ENCODE results near the gene HEG1. TPM values are rescaled to one million over a fixed set of nuclear protein-coding genes. Genes with fewer than 3 reads are reported as not detected.

The HEG1 gene
- total RNA-seq, 1 experiment from 2014 or later: 1.2 TPM

DNA sequence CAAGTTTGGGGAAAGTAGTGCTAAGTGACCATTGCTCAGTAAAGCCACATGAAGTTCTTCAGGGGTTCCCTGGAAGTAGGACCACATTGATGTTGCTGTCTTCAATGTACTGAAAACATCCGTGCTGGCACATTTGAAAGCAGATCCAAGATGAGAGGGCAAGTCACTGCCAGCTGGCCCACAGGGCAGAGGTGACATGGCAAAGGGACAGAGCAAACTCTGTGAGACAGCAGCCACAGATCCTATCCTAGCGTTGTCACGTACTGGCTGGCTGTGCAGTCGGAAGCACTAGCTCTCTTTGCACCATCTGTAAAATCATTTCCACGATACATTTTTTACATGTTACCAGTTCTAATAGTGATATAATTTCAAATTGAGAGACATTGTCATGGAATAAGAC is 135.1 kb downstream of the HEG1 start:
- no peak overlapping the region for H3K9ac ChIP-seq (ENCODE audit: low read length)
- no TSS peak for BruUV-seq (replicated peaks)
- no peaks in the 10 kb centered on the region for H3K79me2 ChIP-seq (ENCODE audit: low read length)
- DNase-seq: no peak
- no peaks in the 10 kb centered on the region for H4K20me1 ChIP-seq (ENCODE audit: low read length)
- no peak overlapping the region for H3K4me3 ChIP-seq (ENCODE audit: low read length)
- H3K27me3 ChIP-seq (ENCODE audit: low read length): no peaks in the 10 kb centered on the region
- H3K9me2 ChIP-seq (replicated peaks; ENCODE audit: low read length): no peaks in the 10 kb centered on the region
- no peak overlapping the region for H3K27ac ChIP-seq (ENCODE audit: low read length)
- no peak overlapping the region for H2AFZ ChIP-seq (ENCODE audit: low read length)
- no peak for TF ChIP-seq EZH2phosphoT487 (IDR thresholded peaks at IDR 0.05; ENCODE audit: borderline replicate concordance, low read length)
- no peak for TF ChIP-seq CTCF (conservative IDR thresholded peaks at IDR 0.05; ENCODE audit: low read depth, low read length)
- no peak for TF ChIP-seq EZH2 (IDR thresholded peaks at IDR 0.05; ENCODE audit: low read length, unreplicated experiment)
- no peak for ATAC-seq
- H3K36me3 ChIP-seq (ENCODE audit: low read depth, low read length): no peaks in the 10 kb centered on the region
- H3K9me3 ChIP-seq (ENCODE audit: low read length): no peaks in the 10 kb centered on the region
- POLR2A ChIA-PET (ENCODE audit: unreplicated experiment): no interaction called here
- H3F3A ChIP-seq (ENCODE audit: low read length, unreplicated experiment): no peaks in the 10 kb centered on the region
- no peak overlapping the region for H3K4me2 ChIP-seq (ENCODE audit: low read length)
- no peaks in the 10 kb centered on the region for H3K4me1 ChIP-seq (ENCODE audit: insufficient read depth, low read length)
- intact Hi-C loops (cut with micrococcal nuclease): loop anchor here (10.0 kb wide), 1 partner anchor 514 kb away; no protein-coding TSS in a partner anchor
- CTCF ChIA-PET: no interaction called here

DNA sequence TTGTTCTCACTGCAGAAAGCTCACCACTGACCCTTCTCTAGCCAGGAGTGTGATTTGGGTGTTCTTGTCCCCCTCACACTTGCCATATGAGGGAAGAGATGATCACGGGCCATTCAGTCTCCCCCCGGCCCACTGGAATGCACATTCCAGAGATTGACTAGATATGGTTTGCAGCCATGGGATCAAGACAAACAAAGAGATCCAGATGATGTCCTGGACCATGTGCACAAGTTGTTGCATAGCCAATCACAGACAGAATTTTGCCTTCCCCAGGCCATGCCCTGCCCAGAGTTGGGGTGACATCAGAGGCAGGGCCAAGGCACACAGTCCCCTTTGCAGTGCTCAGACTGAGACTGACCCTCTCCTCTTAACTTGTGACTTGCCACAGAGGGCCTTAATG is 136.0 kb downstream of the HEG1 start:
- no peak overlapping the region for H3K27ac ChIP-seq (ENCODE audit: low read length)
- no peak for DNase-seq
- no TSS peak for BruUV-seq (replicated peaks)
- H3F3A ChIP-seq (ENCODE audit: low read length, unreplicated experiment): no peaks in the 10 kb centered on the region
- TF ChIP-seq CTCF (conservative IDR thresholded peaks at IDR 0.05; ENCODE audit: low read depth, low read length): no peak
- no peak for TF ChIP-seq EZH2phosphoT487 (IDR thresholded peaks at IDR 0.05; ENCODE audit: borderline replicate concordance, low read length)
- no peak for TF ChIP-seq EZH2 (IDR thresholded peaks at IDR 0.05; ENCODE audit: low read length, unreplicated experiment)
- no peaks in the 10 kb centered on the region for H3K9me3 ChIP-seq (ENCODE audit: low read length)
- H3K27me3 ChIP-seq (ENCODE audit: low read length): no peaks in the 10 kb centered on the region
- no peaks in the 10 kb centered on the region for H3K36me3 ChIP-seq (ENCODE audit: low read depth, low read length)
- intact Hi-C loops (cut with micrococcal nuclease): loop anchor here (10.0 kb wide), 1 partner anchor 515 kb away; no protein-coding TSS in a partner anchor
- ChIA-PET CTCF (no interaction called here), POLR2A (ENCODE audit: unreplicated experiment) (no interaction called here)
- H4K20me1 ChIP-seq (ENCODE audit: low read length): no peaks in the 10 kb centered on the region
- H3K9me2 ChIP-seq (replicated peaks; ENCODE audit: low read length): no peaks in the 10 kb centered on the region
- H3K79me2 ChIP-seq (ENCODE audit: low read length): no peaks in the 10 kb centered on the region
- H3K9ac ChIP-seq (ENCODE audit: low read length): no peak overlapping the region
- H3K4me3 ChIP-seq (ENCODE audit: low read length): no peak overlapping the region
- H3K4me2 ChIP-seq (ENCODE audit: low read length): no peak overlapping the region
- no peak overlapping the region for H2AFZ ChIP-seq (ENCODE audit: low read length)
- no peak for ATAC-seq
- H3K4me1 ChIP-seq (ENCODE audit: insufficient read depth, low read length): no peaks in the 10 kb centered on the region

- H3F3A ChIP-seq (ENCODE audit: low read length, unreplicated experiment): no peaks in the 10 kb centered on the region
- CTCF ChIA-PET: no interaction called here
- no peaks in the 10 kb centered on the region for H3K27me3 ChIP-seq (ENCODE audit: low read length)
- POLR2A ChIA-PET (ENCODE audit: unreplicated experiment): no interaction called here
- intact Hi-C loops (cut with micrococcal nuclease): no loop called here
- no peaks in the 10 kb centered on the region for H3K4me1 ChIP-seq (ENCODE audit: insufficient read depth, low read length)
- H2AFZ ChIP-seq (ENCODE audit: low read length): no peak overlapping the region
- no peak overlapping the region for H3K4me3 ChIP-seq (ENCODE audit: low read length)
- H3K9ac ChIP-seq (ENCODE audit: low read length): no peak overlapping the region
- no peaks in the 10 kb centered on the region for H4K20me1 ChIP-seq (ENCODE audit: low read length)
- no peaks in the 10 kb centered on the region for H3K9me3 ChIP-seq (ENCODE audit: low read length)
- H3K9me2 ChIP-seq (replicated peaks; ENCODE audit: low read length): no peaks in the 10 kb centered on the region
- H3K4me2 ChIP-seq (ENCODE audit: low read length): no peak overlapping the region
- BruUV-seq (replicated peaks): no TSS peak
- H3K36me3 ChIP-seq (ENCODE audit: low read depth, low read length): no peaks in the 10 kb centered on the region
- ATAC-seq: no peak
- TF ChIP-seq EZH2phosphoT487 (IDR thresholded peaks at IDR 0.05; ENCODE audit: borderline replicate concordance, low read length) (no peak), EZH2 (IDR thresholded peaks at IDR 0.05; ENCODE audit: low read length, unreplicated experiment) (no peak), CTCF (conservative IDR thresholded peaks at IDR 0.05; ENCODE audit: low read depth, low read length) (no peak)
- DNase-seq: no peak
- no peak overlapping the region for H3K27ac ChIP-seq (ENCODE audit: low read length)
- H3K79me2 ChIP-seq (ENCODE audit: low read length): no peaks in the 10 kb centered on the region
Observed at GRCh38 chr3:124918524-124918923, 137.3 kb downstream of the HEG1 start.
